ENCODE results near the gene ARAP1.

The ARAP1 gene

DNA sequence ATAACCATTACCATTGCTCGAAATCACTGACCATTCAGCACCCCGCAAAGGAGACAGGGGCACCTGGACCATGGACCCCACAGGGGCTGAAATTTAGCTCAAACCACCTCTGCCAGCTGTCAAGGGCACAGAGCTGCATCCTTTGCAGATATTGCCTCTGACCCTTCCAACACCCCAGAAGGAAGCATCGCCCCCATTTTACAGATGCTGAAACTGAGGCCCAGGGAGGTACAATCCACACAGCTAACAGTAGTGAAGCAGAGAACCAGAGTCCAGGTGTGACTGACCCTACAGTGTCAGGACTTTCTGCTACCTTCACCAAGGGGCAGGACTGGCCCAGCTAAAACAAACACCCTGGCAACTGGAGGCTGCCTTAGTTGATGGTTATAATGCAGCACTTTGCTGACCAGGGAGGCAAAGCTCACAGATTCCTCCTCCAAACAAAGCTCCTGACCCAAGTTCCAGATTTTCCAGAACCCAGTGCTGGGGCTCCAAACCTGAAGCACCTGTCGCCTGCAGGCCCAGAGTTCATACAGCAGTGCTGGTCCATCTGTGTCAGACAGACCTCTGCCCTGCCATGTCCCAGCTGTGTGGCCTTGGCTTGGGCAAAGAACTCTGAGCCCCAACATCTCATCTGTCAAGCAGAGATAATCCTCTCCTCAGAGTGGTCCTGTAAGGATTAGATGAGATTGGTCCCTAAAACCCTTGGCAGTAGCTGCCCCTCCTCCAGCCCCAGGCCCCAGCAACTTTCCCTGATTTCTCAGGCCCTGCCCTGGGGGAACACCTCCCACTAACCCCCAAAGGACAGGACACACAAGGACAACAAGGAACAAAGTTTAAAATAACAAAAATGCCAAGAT, 15.2 kb upstream of the ARAP1 start:
- no peak overlapping the region for H3K4me3 ChIP-seq (ENCODE audit: low read depth, low read length)
- TF ChIP-seq, protein P1, sequence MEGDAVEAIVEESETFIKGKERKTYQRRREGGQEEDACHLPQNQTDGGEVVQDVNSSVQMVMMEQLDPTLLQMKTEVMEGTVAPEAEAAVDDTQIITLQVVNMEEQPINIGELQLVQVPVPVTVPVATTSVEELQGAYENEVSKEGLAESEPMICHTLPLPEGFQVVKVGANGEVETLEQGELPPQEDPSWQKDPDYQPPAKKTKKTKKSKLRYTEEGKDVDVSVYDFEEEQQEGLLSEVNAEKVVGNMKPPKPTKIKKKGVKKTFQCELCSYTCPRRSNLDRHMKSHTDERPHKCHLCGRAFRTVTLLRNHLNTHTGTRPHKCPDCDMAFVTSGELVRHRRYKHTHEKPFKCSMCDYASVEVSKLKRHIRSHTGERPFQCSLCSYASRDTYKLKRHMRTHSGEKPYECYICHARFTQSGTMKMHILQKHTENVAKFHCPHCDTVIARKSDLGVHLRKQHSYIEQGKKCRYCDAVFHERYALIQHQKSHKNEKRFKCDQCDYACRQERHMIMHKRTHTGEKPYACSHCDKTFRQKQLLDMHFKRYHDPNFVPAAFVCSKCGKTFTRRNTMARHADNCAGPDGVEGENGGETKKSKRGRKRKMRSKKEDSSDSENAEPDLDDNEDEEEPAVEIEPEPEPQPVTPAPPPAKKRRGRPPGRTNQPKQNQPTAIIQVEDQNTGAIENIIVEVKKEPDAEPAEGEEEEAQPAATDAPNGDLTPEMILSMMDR (IDR thresholded peaks at IDR 0.05; ENCODE audit: low read depth, low read length), result no peak
- no peaks in the 10 kb centered on the region for H3K9me3 ChIP-seq (ENCODE audit: severe bottlenecking)
- DNase-seq, result peak; percentile 69
- no peaks in the 10 kb centered on the region for H3K27me3 ChIP-seq (ENCODE audit: insufficient read depth, low read depth, severe bottlenecking)
- H3K27ac ChIP-seq, result peak overlapping the region; percentile 18
- no peaks in the 10 kb centered on the region for H3K36me3 ChIP-seq

DNA sequence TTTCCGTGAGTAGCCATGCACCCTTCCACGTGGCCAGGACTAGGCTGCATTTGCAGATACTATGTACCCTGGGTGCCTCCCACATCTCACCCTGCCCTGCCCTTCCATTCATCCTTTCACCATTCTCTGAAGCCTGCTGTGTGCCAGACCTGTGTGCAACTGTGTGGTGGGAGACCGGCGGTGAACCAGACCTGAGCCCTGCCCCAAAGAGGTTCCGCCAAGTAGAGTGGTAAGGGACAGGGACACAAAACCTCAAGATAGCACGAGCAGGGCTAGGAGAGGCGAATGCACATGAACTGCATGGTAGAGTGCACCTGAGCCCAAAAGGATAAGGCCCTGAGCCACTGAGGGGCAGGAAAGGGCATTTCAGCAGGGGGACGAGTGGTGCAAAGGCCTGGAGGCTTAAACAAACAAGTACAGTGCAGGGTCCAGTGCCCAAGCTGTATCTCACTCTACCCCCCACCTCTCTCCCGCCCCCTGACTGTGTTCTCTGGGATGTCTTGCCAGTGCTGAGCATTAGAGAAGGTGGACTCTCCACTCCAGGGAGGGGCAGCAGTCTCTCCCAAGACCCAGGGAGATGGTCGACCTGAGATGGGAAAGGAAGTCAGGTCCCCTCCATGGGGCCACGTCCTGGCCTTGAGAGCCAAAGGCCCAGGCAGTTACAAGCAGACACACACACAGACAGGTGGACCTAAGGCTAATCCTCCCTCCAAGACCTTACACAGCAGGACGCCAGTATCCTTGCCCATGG, 14.1 kb upstream of the ARAP1 start:
- H3K36me3 ChIP-seq, result no peaks in the 10 kb centered on the region
- H3K4me3 ChIP-seq (ENCODE audit: low read depth, low read length), result no peak overlapping the region
- peak; percentile 59 for DNase-seq
- H3K9me3 ChIP-seq (ENCODE audit: severe bottlenecking), result no peaks in the 10 kb centered on the region
- peak overlapping the region; percentile 30 for H3K27ac ChIP-seq
- H3K27me3 ChIP-seq (ENCODE audit: insufficient read depth, low read depth, severe bottlenecking), result no peaks in the 10 kb centered on the region
- TF ChIP-seq, protein P1 (IDR thresholded peaks at IDR 0.05; ENCODE audit: low read depth, low read length), result no peak

GRCh38 chr11:72764503-72764902, 12.3 kb upstream of the ARAP1 start:
- TF ChIP-seq, protein P1 (IDR thresholded peaks at IDR 0.05; ENCODE audit: low read depth, low read length), result peak; percentile 70
- peak overlapping the region; percentile 60 for H3K27ac ChIP-seq
- H3K9me3 ChIP-seq (ENCODE audit: severe bottlenecking), result no peaks in the 10 kb centered on the region
- no peaks in the 10 kb centered on the region for H3K36me3 ChIP-seq
- no peaks in the 10 kb centered on the region for H3K27me3 ChIP-seq (ENCODE audit: insufficient read depth, low read depth, severe bottlenecking)
- no peak overlapping the region for H3K4me3 ChIP-seq (ENCODE audit: low read depth, low read length)
- peak; percentile 86 for DNase-seq

- no peak overlapping the region for H3K4me3 ChIP-seq (ENCODE audit: low read depth, low read length)
- no peaks in the 10 kb centered on the region for H3K27me3 ChIP-seq (ENCODE audit: insufficient read depth, low read depth, severe bottlenecking)
- DNase-seq, result no peak
- no peaks in the 10 kb centered on the region for H3K36me3 ChIP-seq
- TF ChIP-seq, protein P1 (IDR thresholded peaks at IDR 0.05; ENCODE audit: low read depth, low read length), result no peak
- peak overlapping the region; percentile 60 for H3K27ac ChIP-seq
- no peaks in the 10 kb centered on the region for H3K9me3 ChIP-seq (ENCODE audit: severe bottlenecking)
These were observed 11.6 kb upstream of the ARAP1 start for GRCh38 chr11:72763823-72764222.

- no peak for DNase-seq
- Histone ChIP-seq H3K9me3 (ENCODE audit: severe bottlenecking) (no peaks in the 10 kb centered on the region), H3K4me3 (ENCODE audit: low read depth, low read length) (no peak overlapping the region), H3K27me3 (ENCODE audit: insufficient read depth, low read depth, severe bottlenecking) (no peaks in the 10 kb centered on the region), H3K36me3 (no peaks in the 10 kb centered on the region), H3K27ac (no peak overlapping the region)
- TF ChIP-seq, protein P1 (IDR thresholded peaks at IDR 0.05; ENCODE audit: low read depth, low read length), result no peak
These were observed 10.6 kb upstream of the ARAP1 start for GRCh38 chr11:72762641-72763304.

All from WERI-Rb-1 (cell line).